ENCODE results near the gene NOL4L.
"Not testable (repeated sequence)": the region's sequence is repeated elsewhere in the genome, so short reads cannot be mapped to it uniquely, and the experiment has no call there.

NOL4L gene

GRCh38 chr20:32594204-32594603 is 9.1 kb upstream of the NOL4L start:
- H3K9me3 ChIP-seq (ENCODE audit: control insufficient read depth, insufficient read depth, low read length), result no peaks in the 10 kb centered on the region
- H3K4me1 ChIP-seq (ENCODE audit: insufficient read depth, low read length), result no peaks in the 10 kb centered on the region
- no peak overlapping the region for H3K9ac ChIP-seq (ENCODE audit: low read depth, low read length)
- no peaks in the 10 kb centered on the region for H3K36me3 ChIP-seq (ENCODE audit: insufficient read depth, low read length)

DNA sequence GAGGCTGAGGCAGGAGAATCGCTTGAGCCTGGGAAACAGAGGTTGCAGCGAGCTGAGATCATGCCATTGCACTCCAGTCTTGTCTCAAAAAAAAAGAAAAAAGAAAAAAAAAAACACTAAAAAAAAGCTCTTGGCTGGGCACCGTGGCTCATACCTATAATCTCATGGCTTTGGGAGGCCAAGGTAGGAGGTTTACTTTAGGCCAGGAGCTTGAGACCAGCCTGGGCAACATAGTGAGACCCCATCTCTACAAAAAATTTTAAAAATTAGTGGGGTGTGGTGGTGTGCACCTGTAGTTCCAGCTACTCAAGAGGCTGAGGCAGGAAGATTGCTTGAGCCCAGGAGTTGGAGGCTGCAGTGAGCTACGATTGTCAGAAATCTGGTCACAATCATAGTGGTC is 7.5 kb upstream of the NOL4L start:
- not testable (repeated sequence) for H3K9ac ChIP-seq (ENCODE audit: low read depth, low read length); H3K36me3 ChIP-seq (ENCODE audit: insufficient read depth, low read length); H3K4me1 ChIP-seq (ENCODE audit: insufficient read depth, low read length); H3K9me3 ChIP-seq (ENCODE audit: control insufficient read depth, insufficient read depth, low read length)

- no peaks in the 10 kb centered on the region for H3K36me3 ChIP-seq (ENCODE audit: insufficient read depth, low read length)
- H3K9ac ChIP-seq (ENCODE audit: low read depth, low read length), result no peak overlapping the region
These were observed 6.9 kb upstream of the NOL4L start for GRCh38 chr20:32592022-32592421.

GRCh38 chr20:32589769-32590168 is 4.6 kb upstream of the NOL4L start:
- no peak overlapping the region for H3K9ac ChIP-seq (ENCODE audit: low read depth, low read length)
- H3K36me3 ChIP-seq (ENCODE audit: insufficient read depth, low read length), result no peaks in the 10 kb centered on the region
- peaks cover 3% of the 10 kb centered on the region; the same call in 1 of the 2 replicates for H3K4me1 ChIP-seq (ENCODE audit: insufficient read depth, low read length)
- no peaks in the 10 kb centered on the region for H3K9me3 ChIP-seq (ENCODE audit: control insufficient read depth, insufficient read depth, low read length)

More at GRCh38 chr20:32592022-32592421, 6.9 kb upstream of the NOL4L start:
- Histone ChIP-seq H3K4me1 (ENCODE audit: insufficient read depth, low read length) (no peaks in the 10 kb centered on the region), H3K9me3 (ENCODE audit: control insufficient read depth, insufficient read depth, low read length) (no peaks in the 10 kb centered on the region)

- Histone ChIP-seq H3K9me3 (ENCODE audit: control insufficient read depth, insufficient read depth, low read length) (no peaks in the 10 kb centered on the region), H3K36me3 (ENCODE audit: insufficient read depth, low read length) (no peaks in the 10 kb centered on the region), H3K9ac (ENCODE audit: low read depth, low read length) (no peak overlapping the region), H3K4me1 (ENCODE audit: insufficient read depth, low read length) (peaks cover 3% of the 10 kb centered on the region; the same call in 1 of the 2 replicates)
These were observed 4.1 kb upstream of the NOL4L start for GRCh38 chr20:32589256-32589655.

DNA sequence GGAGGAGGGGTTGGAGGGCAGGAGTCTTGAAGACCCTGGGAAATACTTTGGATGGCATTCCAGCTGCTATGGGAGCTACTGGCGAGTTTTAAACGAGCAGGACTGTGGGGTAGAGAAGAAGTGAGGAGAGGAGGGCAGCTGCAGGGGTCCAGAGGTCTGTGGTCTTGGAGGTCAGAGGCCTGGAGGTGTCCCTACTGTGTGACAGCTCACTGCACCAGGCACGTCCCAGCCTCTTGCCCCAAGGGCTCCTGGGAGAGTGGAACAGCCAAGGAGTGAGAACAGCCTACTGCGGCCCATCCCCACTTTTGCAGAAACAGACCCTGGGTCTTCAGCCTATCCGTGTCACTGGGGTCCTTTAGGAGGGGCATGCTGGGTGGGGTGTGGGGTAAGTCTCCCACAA is 2.9 kb upstream of the NOL4L start:
- H3K4me1 ChIP-seq (ENCODE audit: insufficient read depth, low read length), result peaks cover 3% of the 10 kb centered on the region; the same call in 1 of the 2 replicates
- no peaks in the 10 kb centered on the region for H3K36me3 ChIP-seq (ENCODE audit: insufficient read depth, low read length)
- no peak overlapping the region for H3K9ac ChIP-seq (ENCODE audit: low read depth, low read length)
- no peaks in the 10 kb centered on the region for H3K9me3 ChIP-seq (ENCODE audit: control insufficient read depth, insufficient read depth, low read length)

DNA sequence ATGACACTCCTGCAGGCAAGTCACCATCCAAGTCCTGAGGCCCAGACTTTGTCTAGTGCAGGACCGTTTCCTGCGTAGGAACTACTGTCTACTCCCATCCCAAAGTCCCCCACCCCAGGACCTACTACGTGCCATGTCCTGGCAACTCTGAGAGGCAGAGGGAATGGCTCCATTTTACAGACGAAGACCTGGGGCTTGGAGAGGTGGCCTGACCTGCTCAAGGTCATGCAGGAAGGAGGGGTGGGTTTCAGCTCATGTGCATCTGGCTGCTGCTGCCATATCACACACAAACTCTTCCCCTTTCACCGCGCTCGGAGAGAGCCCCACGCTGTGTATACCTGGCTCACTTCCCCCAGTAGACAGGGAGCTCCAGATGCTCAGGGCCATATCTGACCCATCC is 1.2 kb upstream of the NOL4L start:
- Histone ChIP-seq H3K4me1 (ENCODE audit: insufficient read depth, low read length) (peaks cover 14% of the 10 kb centered on the region), H3K9ac (ENCODE audit: low read depth, low read length) (no peak overlapping the region), H3K9me3 (ENCODE audit: control insufficient read depth, insufficient read depth, low read length) (no peaks in the 10 kb centered on the region), H3K36me3 (ENCODE audit: insufficient read depth, low read length) (no peaks in the 10 kb centered on the region)

DNA sequence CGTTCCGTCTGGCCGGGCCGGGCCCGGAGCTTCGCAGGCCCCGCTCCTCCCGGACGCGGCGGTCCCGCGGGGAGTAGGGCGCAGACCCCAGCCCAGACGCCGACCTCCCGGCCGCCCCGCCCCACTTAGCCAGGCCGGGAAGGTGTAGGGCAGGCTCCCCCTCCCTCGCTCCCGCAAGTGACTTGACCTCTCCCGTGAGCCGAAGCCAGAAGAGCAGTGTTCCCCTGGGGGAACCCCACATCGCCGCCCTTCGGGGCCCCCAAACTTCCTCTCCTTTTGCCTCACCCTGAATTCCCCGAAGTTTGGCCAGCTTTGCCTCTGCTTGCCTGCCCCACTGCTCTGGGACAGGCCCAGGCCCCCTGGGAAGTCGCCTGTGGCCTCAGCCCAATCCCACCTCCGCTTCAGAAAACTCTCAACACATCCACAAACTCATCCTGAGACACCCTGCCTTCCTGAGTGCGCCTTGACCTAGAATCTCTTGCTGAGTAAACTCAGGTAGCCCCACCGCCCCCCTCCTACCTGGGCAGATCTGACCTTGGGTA is 524 bp upstream of the NOL4L start:
- H3K9ac ChIP-seq (ENCODE audit: low read depth, low read length), result peak overlapping the region; percentile 68; the same call in 1 of the 2 replicates
- H3K9me3 ChIP-seq (ENCODE audit: control insufficient read depth, insufficient read depth, low read length), result no peaks in the 10 kb centered on the region
- peaks cover 21% of the 10 kb centered on the region for H3K4me1 ChIP-seq (ENCODE audit: insufficient read depth, low read length)

DNA sequence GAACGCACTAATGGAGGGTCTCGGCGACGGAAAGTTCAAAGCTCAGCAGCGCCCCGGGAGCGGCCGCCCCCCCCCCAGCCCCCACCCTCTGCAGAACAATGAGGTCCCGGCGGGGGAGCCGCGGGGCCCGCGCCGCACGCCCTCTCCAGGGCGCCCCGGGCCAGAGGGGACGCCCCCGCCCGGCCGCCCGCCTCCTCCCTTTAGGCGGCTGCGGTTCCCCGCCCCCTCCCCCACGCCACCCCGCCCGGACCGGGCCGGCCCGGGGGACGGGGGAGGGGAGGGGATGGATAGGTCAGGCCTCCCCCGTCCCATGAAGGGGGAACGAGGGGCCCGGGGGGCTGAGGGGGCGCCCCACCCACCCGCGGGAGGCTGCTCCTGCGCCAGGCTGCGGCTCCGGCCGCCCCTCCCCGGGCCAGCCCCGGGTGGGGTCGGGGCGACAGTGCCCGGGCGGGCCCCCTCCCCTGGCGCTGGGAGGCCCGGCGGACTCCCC is 1.5 kb downstream of the NOL4L start:
- H3K4me1 ChIP-seq (ENCODE audit: insufficient read depth, low read length), result peaks cover 21% of the 10 kb centered on the region
- no peaks in the 10 kb centered on the region for H3K9me3 ChIP-seq (ENCODE audit: control insufficient read depth, insufficient read depth, low read length)
- no peak overlapping the region; the same call in 1 of the 2 replicates for H3K9ac ChIP-seq (ENCODE audit: low read depth, low read length)
- no peaks in the 10 kb centered on the region for H3K36me3 ChIP-seq (ENCODE audit: insufficient read depth, low read length)

More for the DNA sequence above, 524 bp upstream of the NOL4L start:
- H3K36me3 ChIP-seq (ENCODE audit: insufficient read depth, low read length), result no peaks in the 10 kb centered on the region

DNA sequence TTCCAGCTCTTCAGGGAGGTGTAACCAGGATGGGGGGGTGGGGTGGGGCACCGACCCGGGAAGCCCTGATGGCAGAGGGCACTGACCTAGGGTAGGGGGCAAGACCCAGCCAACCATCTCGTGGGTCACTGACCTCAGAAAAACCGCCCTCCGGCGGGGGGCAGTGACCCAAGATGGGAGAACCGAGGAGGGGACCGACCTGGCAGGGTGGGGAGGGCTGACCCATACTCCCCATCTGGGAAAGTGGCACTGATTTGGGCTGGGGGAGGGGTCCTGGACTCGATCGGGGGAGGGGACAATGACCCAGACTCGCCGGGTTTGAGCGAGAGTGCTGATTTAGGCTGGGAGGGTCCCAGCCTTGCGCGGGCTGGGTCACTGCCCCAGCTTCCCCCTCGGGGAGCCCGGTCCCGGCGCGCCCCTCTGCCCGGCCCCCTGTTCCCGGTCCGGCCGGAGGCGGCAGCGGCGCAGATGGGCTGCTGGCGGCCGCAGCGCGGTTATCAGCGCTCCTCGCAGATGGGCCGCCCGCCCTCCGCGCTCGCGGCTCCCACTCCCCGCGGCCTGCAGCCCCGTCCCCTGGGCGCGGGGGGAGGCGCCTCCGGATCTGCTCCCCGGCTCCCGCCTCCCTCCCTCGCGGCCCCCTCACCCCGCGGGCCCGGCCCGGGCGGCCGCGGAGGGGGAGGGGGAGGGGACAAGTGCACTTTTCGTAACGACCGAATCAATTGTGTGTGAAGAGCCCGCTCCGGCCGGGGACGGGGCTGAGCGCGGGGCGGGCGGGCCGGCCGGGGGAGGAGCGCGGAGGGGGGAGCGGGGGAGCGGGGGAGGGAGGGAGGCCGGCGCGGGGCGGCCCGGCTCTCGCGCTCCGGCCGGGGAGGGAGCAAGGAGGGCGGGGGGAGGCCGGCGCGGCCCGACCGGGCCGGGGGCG is 2.2 kb downstream of the NOL4L start:
- H3K36me3 ChIP-seq (ENCODE audit: insufficient read depth, low read length), result no peaks in the 10 kb centered on the region
- peak overlapping the region; percentile 70 for H3K9ac ChIP-seq (ENCODE audit: low read depth, low read length)
- peaks cover 21% of the 10 kb centered on the region for H3K4me1 ChIP-seq (ENCODE audit: insufficient read depth, low read length)
- H3K9me3 ChIP-seq (ENCODE audit: control insufficient read depth, insufficient read depth, low read length), result no peaks in the 10 kb centered on the region

GRCh38 chr20:32581839-32582658 is 3.1 kb downstream of the NOL4L start:
- H3K9me3 ChIP-seq (ENCODE audit: control insufficient read depth, insufficient read depth, low read length), result no peaks in the 10 kb centered on the region; the same call in 1 of the 2 replicates
- peak overlapping the region; percentile 70; the same call in 1 of the 2 replicates for H3K9ac ChIP-seq (ENCODE audit: low read depth, low read length)
- H3K4me1 ChIP-seq (ENCODE audit: insufficient read depth, low read length), result peaks cover 21% of the 10 kb centered on the region
- no peaks in the 10 kb centered on the region for H3K36me3 ChIP-seq (ENCODE audit: insufficient read depth, low read length)

DNA sequence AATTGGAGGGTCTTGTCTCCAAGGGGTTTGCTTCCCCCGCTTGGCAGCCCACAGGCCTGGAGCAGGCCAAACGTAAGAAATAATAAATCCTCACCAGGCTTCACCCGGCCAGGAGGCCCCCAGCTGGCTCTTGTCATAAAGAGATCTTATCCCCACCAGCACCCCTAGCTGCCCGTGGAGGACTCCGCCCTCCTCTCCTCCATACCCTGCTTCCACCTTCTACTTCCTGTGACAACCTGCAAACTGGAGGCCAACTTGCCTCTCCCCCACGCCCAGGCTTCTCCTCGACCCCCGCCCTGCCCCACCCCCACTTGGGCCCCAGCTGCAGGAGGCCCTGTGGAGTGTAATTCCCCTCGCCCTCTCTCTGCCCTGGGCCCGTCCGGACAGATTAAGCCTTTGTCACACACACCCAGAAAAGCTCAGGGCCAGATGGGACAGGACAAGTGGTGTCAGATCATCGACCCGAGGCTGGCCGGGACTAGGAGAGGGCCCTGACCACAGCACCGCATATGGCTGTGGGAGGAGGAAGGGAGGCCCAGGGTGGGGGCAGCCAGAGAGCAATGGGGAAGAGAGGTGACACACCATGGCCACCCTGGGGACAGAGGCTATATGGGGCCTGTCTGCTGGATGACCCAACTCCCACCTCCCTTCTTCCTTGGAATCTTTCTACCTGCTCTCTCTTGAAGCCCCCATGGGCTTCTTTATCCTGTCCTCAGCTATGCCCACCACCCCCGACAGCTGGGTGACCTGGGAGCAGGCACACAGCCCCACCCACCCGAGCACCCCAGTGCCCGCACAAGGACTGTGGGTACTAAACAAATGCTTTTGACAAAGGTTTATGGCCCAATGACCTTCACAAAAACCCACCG is 3.9 kb downstream of the NOL4L start:
- H3K9me3 ChIP-seq (ENCODE audit: control insufficient read depth, insufficient read depth, low read length), result no peaks in the 10 kb centered on the region; the same call in 1 of the 2 replicates
- no peak overlapping the region for H3K9ac ChIP-seq (ENCODE audit: low read depth, low read length)
- peaks cover 19% of the 10 kb centered on the region for H3K4me1 ChIP-seq (ENCODE audit: insufficient read depth, low read length)
- no peaks in the 10 kb centered on the region for H3K36me3 ChIP-seq (ENCODE audit: insufficient read depth, low read length)

- Histone ChIP-seq H3K9ac (ENCODE audit: low read depth, low read length) (no peak overlapping the region), H3K36me3 (ENCODE audit: insufficient read depth, low read length) (no peaks in the 10 kb centered on the region), H3K9me3 (ENCODE audit: control insufficient read depth, insufficient read depth, low read length) (no peaks in the 10 kb centered on the region; the same call in 1 of the 2 replicates), H3K4me1 (ENCODE audit: insufficient read depth, low read length) (peaks cover 18% of the 10 kb centered on the region; the same call in 1 of the 2 replicates)
These were observed 4.7 kb downstream of the NOL4L start for GRCh38 chr20:32580219-32580969.
